Measurements from ENCODE around the gene DNAJC17. TPM values are rescaled to one million over a fixed set of nuclear protein-coding genes. Genes with fewer than 3 reads are reported as not detected.

The DNAJC17 gene
- total and polyA plus RNA-seq, 2 of the 13 experiments (the other 11 are each of a cell fraction or from before 2014, with no cell fraction given), result 22.2 to 26.5 TPM

DNA sequence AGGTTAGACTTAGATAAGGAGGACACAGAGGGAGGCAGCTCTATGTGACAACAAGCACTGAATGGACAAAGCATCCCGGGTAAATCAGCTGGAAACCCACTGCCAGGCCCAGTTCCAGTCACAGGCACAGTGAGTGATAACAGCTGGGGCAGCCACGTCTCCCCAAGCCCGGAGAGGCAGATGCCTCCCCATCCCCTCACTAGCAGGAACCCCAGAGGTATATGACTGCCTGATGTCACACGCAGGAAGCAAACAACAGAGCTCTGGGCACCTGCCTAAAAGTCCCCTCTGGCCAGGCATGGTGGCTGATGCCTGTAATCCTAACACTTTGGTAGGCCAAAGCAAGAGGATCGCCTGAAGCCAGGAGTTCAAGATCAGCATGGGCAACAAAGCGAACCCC, 19.3 kb downstream of the DNAJC17 start:
- ATAC-seq, result no peak
- peaks cover 15% of the 10 kb centered on the region for H3K79me2 ChIP-seq (ENCODE audit: insufficient read depth, low read length)

More for the DNA sequence above, 19.3 kb downstream of the DNAJC17 start:
- Histone ChIP-seq H3K27me3 (ENCODE audit: control insufficient read depth in 1 of 2, insufficient read depth in 2 of 2, low read length in 2 of 2) (no peaks in the 10 kb centered on the region), H2AFZ (ENCODE audit: low read length) (no peak overlapping the region), H3K4me1 (ENCODE audit: insufficient read depth, low read length) (peaks cover 44% of the 10 kb centered on the region), H3K27ac (ENCODE audit: extremely low read length, insufficient read depth, low read length) (no peak overlapping the region), H3K36me3 (replicated peaks in 1 of 2; ENCODE audit: control insufficient read depth in 1 of 2, insufficient read depth in 2 of 2, low read length in 2 of 2) (0 out of 5 replicates have a peak, but pooled peaks cover 0 to 4% of the 10 kb centered on the region in 2 experiments), H4K20me1 (ENCODE audit: insufficient read depth, low read length) (no peaks in the 10 kb centered on the region), H3K9ac (ENCODE audit: insufficient read depth, low read depth, low read length) (no peak overlapping the region), H3K4me3 (replicated peaks in 1 of 3; ENCODE audit: insufficient read depth in 1 of 3, low read depth in 2 of 3, low read length in 3 of 3) (no peak overlapping the region), H3K4me2 (ENCODE audit: low read depth, low read length) (no peak overlapping the region), H3K9me3 (ENCODE audit: low read length) (no peaks in the 10 kb centered on the region)
- BruUV-seq (replicated peaks), result no TSS peak
- DNase-seq (ENCODE audit: low spot score) (no peak), FAIRE-seq (no peak)
- WGBS (ENCODE audit: low lambda C conversion rate), result 85% methylated on average over 3 of the region's 6 CpGs
- intact Hi-C loops (cut with micrococcal nuclease; ENCODE audit: unreplicated experiment), result no loop called here
- POLR2A ChIA-PET, result interaction anchor here (0.6 kb wide), 1 partner anchor 335 kb away, joined by 3 read pairs; no protein-coding TSS in a partner anchor
- no peak for TF ChIP-seq ZBTB4 (CRISPR knock-in tag; IDR thresholded peaks at IDR 0.05; ENCODE audit: borderline replicate concordance)
- TF ChIP-seq BRD4 (CRISPR knock-in tag; IDR thresholded peaks at IDR 0.05), result no peak
- TF ChIP-seq PCBP2 (optimal IDR thresholded peaks at IDR 0.05; ENCODE audit: low read depth, low read length, poor library complexity, severe bottlenecking), result no peak
- TF ChIP-seq, protein P1, sequence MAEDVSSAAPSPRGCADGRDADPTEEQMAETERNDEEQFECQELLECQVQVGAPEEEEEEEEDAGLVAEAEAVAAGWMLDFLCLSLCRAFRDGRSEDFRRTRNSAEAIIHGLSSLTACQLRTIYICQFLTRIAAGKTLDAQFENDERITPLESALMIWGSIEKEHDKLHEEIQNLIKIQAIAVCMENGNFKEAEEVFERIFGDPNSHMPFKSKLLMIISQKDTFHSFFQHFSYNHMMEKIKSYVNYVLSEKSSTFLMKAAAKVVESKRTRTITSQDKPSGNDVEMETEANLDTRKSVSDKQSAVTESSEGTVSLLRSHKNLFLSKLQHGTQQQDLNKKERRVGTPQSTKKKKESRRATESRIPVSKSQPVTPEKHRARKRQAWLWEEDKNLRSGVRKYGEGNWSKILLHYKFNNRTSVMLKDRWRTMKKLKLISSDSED (CRISPR knock-in tag; IDR thresholded peaks at IDR 0.05), result no peak
- no peak for TF ChIP-seq ZNF615 (CRISPR knock-in tag; IDR thresholded peaks at IDR 0.05; ENCODE audit: borderline replicate concordance)
- TF ChIP-seq E2F2 (CRISPR knock-in tag; IDR thresholded peaks at IDR 0.05; ENCODE audit: borderline replicate concordance), result no peak
- TF ChIP-seq ZBTB7B (CRISPR knock-in tag; IDR thresholded peaks at IDR 0.05), result no peak
- no peak for TF ChIP-seq ZNF253 (CRISPR knock-in tag; IDR thresholded peaks at IDR 0.05; ENCODE audit: borderline replicate concordance)
- TF ChIP-seq, protein P2, sequence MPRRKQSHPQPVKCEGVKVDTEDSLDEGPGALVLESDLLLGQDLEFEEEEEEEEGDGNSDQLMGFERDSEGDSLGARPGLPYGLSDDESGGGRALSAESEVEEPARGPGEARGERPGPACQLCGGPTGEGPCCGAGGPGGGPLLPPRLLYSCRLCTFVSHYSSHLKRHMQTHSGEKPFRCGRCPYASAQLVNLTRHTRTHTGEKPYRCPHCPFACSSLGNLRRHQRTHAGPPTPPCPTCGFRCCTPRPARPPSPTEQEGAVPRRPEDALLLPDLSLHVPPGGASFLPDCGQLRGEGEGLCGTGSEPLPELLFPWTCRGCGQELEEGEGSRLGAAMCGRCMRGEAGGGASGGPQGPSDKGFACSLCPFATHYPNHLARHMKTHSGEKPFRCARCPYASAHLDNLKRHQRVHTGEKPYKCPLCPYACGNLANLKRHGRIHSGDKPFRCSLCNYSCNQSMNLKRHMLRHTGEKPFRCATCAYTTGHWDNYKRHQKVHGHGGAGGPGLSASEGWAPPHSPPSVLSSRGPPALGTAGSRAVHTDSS (CRISPR knock-in tag; conservative IDR thresholded peaks at IDR 0.05), result no peak
- in situ Hi-C loops (cut with HindIII; ENCODE audit: extremely low pct_ligation_motif_present, low pct_unique_long_range_greater_than_20kb), result no loop called here
- CTCF ChIA-PET (ENCODE audit: low intra/inter-chr PET ratio, low total read pairs), result no interaction called here

Measured in HepG2 (cell line).